Immature natural killer cell (primary cell): ENCODE measurements around the gene PSIP1. TPM values are rescaled to one million over a fixed set of nuclear protein-coding genes. Genes with fewer than 3 reads are reported as not detected.
A peak's percentile ranks its signal among the peaks of the same experiment; 100 is the strongest.
"Not testable (repeated sequence)": the region's sequence is repeated elsewhere in the genome, so short reads cannot be mapped to it uniquely, and the experiment has no call there.

Experiments used
- DNase-seq, 3 donors: peaks; one replicate each; pipeline ENCODE4 v3.0.0; 2022; ENCODE audit warnings: mixed read lengths in 1 of 3
- H3K27ac Mint-ChIP-seq, 6 donors: one replicate each; pipeline ENCODE4 v1.8.0; 2020; ENCODE audit warnings: mixed read lengths in 6 of 6, mild to moderate bottlenecking in 5 of 6, inconsistent platforms in 4 of 6, moderate library complexity in 3 of 6
- H3K27me3 Mint-ChIP-seq, 3 donors: one replicate each; pipeline ENCODE4 v1.8.0; 2020 to 2021; ENCODE audit warnings: low read depth in 3 of 3, mild to moderate bottlenecking in 3 of 3, mixed read lengths in 3 of 3, moderate library complexity in 3 of 3, inconsistent platforms in 1 of 3
- H3K36me3 Mint-ChIP-seq, 3 donors: one replicate each; pipeline ENCODE4 v1.8.0; 2020; ENCODE audit warnings: mixed read lengths in 3 of 3, inconsistent platforms in 2 of 3, mild to moderate bottlenecking in 2 of 3
- H3K4me1 Mint-ChIP-seq, 2 donors: one replicate each; pipeline ENCODE4 v1.8.0; 2020; ENCODE audit warnings: inconsistent platforms in 2 of 2, mild to moderate bottlenecking in 2 of 2, mixed read lengths in 2 of 2, moderate library complexity in 1 of 2
- H3K4me3 Mint-ChIP-seq, 5 donors: one replicate each; pipeline ENCODE4 v1.8.0; 2020; ENCODE audit warnings: mild to moderate bottlenecking in 5 of 5, mixed read lengths in 5 of 5, inconsistent platforms in 3 of 5, moderate library complexity in 3 of 5
- H3K9me3 Mint-ChIP-seq, 6 donors: one replicate each; pipeline ENCODE4 v1.8.0; 2020; ENCODE audit warnings: mild to moderate bottlenecking in 6 of 6, mixed read lengths in 6 of 6, inconsistent platforms in 4 of 6, moderate library complexity in 3 of 6
- polyA plus RNA-seq, 3 donors: library from polyadenylated mRNA; unstranded; fragments of 300-500 nt; fragmentation: Illumina TruSeq; gene quantifications; one replicate each; pipeline ENCODE4 v1.2.3, GENCODE V29; 2021

Gene PSIP1
- polyA plus RNA-seq, result 10 to 100 TPM; 26.7 to 73.0 (median 64.8) TPM

GRCh38 chr9:15510789-15511575 lies at the start of gene PSIP1:
PSIP1 (minus strand) TSS chr9:15510970; CDS start chr9:15510188, 782 bp downstream.
- H3K4me3 Mint-ChIP-seq, result peak within 1 kb of the TSS; percentile 92 to 98 (median 95)

GRCh38 chr9:15553528-15553898 lies 42.7 kb upstream of the PSIP1 start:
- no peaks in the 10 kb centered on the region for H3K9me3 Mint-ChIP-seq
- no peak for DNase-seq
- H3K27me3 Mint-ChIP-seq, result peaks cover 10 to 19% (median 17%) of the 10 kb centered on the region in 3 donors

More at GRCh38 chr9:15510789-15511575, at the start of gene PSIP1:
- H3K36me3 Mint-ChIP-seq, result peaks cover 0 to 15% (median 4%) of the 10 kb centered on the region in 3 donors
- DNase-seq, result peak; percentile 91 to 93 (median 93)
- H3K9me3 Mint-ChIP-seq, result peaks cover 0 to 1% (median 0%) of the 10 kb centered on the region in 6 donors
- peaks cover 30 to 46% of the 10 kb centered on the region in 2 donors for H3K4me1 Mint-ChIP-seq
- H3K27ac Mint-ChIP-seq, result peak within 1 kb of the TSS; percentile 95 to 99 (median 99)
- H3K27me3 Mint-ChIP-seq, result peaks cover 11 to 17% (median 17%) of the 10 kb centered on the region in 3 donors

GRCh38 chr9:15552636-15553527 lies 42.1 kb upstream of the PSIP1 start, which contains the start of gene CCDC171:
CCDC171 (plus strand) TSS chr9:15553043; CDS start chr9:15564089, 11,046 bp downstream.
- Mint-ChIP-seq H3K27ac (peak within 1 kb of the TSS; percentile 40 to 94 (median 70)), H3K27me3 (peaks cover 10 to 17% (median 17%) of the 10 kb centered on the region in 3 donors), H3K4me1 (peaks cover 22 to 25% of the 10 kb centered on the region in 2 donors), H3K4me3 (peak within 1 kb of the TSS; percentile 92 to 95 (median 92)), H3K36me3 (no peaks in the 10 kb centered on the region), H3K9me3 (no peaks in the 10 kb centered on the region)
- peak; percentile 85 to 88 (median 87) for DNase-seq

More at GRCh38 chr9:15553528-15553898, 42.7 kb upstream of the PSIP1 start:
- Mint-ChIP-seq H3K4me1 (peaks cover 22 to 25% of the 10 kb centered on the region in 2 donors), H3K4me3 (peak overlapping the region; percentile 92 to 95 (median 92)), H3K36me3 (no peaks in the 10 kb centered on the region), H3K27ac (peak overlapping the region in 4 of 6 donors; percentile 35 to 79 (median 62))

- Mint-ChIP-seq H3K9me3 (no peaks in the 10 kb centered on the region), H3K4me3 (no peak overlapping the region), H3K27me3 (peaks cover 10 to 22% (median 17%) of the 10 kb centered on the region in 3 donors), H3K36me3 (no peaks in the 10 kb centered on the region), H3K4me1 (peaks cover 22 to 25% of the 10 kb centered on the region in 2 donors), H3K27ac (no peak overlapping the region)
- no peak for DNase-seq
These were observed 38.8 kb upstream of the PSIP1 start for GRCh38 chr9:15549611-15550010.

GRCh38 chr9:15543047-15543813 lies 32.5 kb upstream of the PSIP1 start:
- peaks cover 0 to 7% (median 0%) of the 10 kb centered on the region in 3 donors for H3K27me3 Mint-ChIP-seq
- H3K4me3 Mint-ChIP-seq, result no peak overlapping the region
- H3K4me1 Mint-ChIP-seq, result no peaks in the 10 kb centered on the region
- no peak overlapping the region for H3K27ac Mint-ChIP-seq
- no peaks in the 10 kb centered on the region for H3K9me3 Mint-ChIP-seq
- DNase-seq, result no peak
- H3K36me3 Mint-ChIP-seq, result no peaks in the 10 kb centered on the region

- Mint-ChIP-seq H3K4me3 (no peak overlapping the region), H3K4me1 (no peaks in the 10 kb centered on the region), H3K27me3 (peaks cover 0 to 7% (median 0%) of the 10 kb centered on the region in 3 donors), H3K9me3 (no peaks in the 10 kb centered on the region), H3K36me3 (no peaks in the 10 kb centered on the region), H3K27ac (no peak overlapping the region)
- DNase-seq, result no peak
These were observed 31.9 kb upstream of the PSIP1 start for GRCh38 chr9:15542624-15543023.

- no peaks in the 10 kb centered on the region for H3K36me3 Mint-ChIP-seq
- no peak for DNase-seq
- peaks cover 0 to 7% (median 0%) of the 10 kb centered on the region in 3 donors for H3K27me3 Mint-ChIP-seq
- H3K9me3 Mint-ChIP-seq, result no peaks in the 10 kb centered on the region
- H3K27ac Mint-ChIP-seq, result no peak overlapping the region
- no peaks in the 10 kb centered on the region for H3K4me1 Mint-ChIP-seq
- no peak overlapping the region for H3K4me3 Mint-ChIP-seq
These were observed 31.1 kb upstream of the PSIP1 start for GRCh38 chr9:15541872-15542271.

GRCh38 chr9:15531380-15531779 lies 20.6 kb upstream of the PSIP1 start:
- H3K27me3 Mint-ChIP-seq, result no peaks in the 10 kb centered on the region
- no peaks in the 10 kb centered on the region for H3K36me3 Mint-ChIP-seq
- no peak for DNase-seq
- H3K4me3 Mint-ChIP-seq, result no peak overlapping the region
- H3K9me3 Mint-ChIP-seq, result no peaks in the 10 kb centered on the region
- H3K27ac Mint-ChIP-seq, result no peak overlapping the region
- H3K4me1 Mint-ChIP-seq, result peaks cover 0 to 6% of the 10 kb centered on the region in 2 donors

- peaks cover 0 to 2% (median 0%) of the 10 kb centered on the region in 3 donors for H3K27me3 Mint-ChIP-seq
- no peaks in the 10 kb centered on the region for H3K9me3 Mint-ChIP-seq
- H3K4me3 Mint-ChIP-seq, result no peak overlapping the region
- no peak overlapping the region for H3K27ac Mint-ChIP-seq
- peaks cover 0 to 6% of the 10 kb centered on the region in 2 donors for H3K4me1 Mint-ChIP-seq
- no peaks in the 10 kb centered on the region for H3K36me3 Mint-ChIP-seq
- DNase-seq, result no peak
These were observed 19.0 kb upstream of the PSIP1 start for GRCh38 chr9:15529566-15530324.

GRCh38 chr9:15527035-15527434 lies 16.3 kb upstream of the PSIP1 start:
- not testable (repeated sequence) for H3K27ac Mint-ChIP-seq, H3K27me3 Mint-ChIP-seq, H3K36me3 Mint-ChIP-seq, H3K4me1 Mint-ChIP-seq, H3K4me3 Mint-ChIP-seq, DNase-seq, H3K9me3 Mint-ChIP-seq

- H3K4me1 Mint-ChIP-seq, result peaks cover 0 to 6% of the 10 kb centered on the region in 2 donors
- no peaks in the 10 kb centered on the region for H3K9me3 Mint-ChIP-seq
- no peak for DNase-seq
- no peak overlapping the region for H3K27ac Mint-ChIP-seq
- H3K27me3 Mint-ChIP-seq, result peaks cover 0 to 5% (median 4%) of the 10 kb centered on the region in 3 donors
- no peaks in the 10 kb centered on the region for H3K36me3 Mint-ChIP-seq
- H3K4me3 Mint-ChIP-seq, result no peak overlapping the region
These were observed 15.2 kb upstream of the PSIP1 start for GRCh38 chr9:15525958-15526357.

- no peak for DNase-seq
- H3K4me1 Mint-ChIP-seq, result peaks cover 0 to 4% of the 10 kb centered on the region in 2 donors
- no peaks in the 10 kb centered on the region for H3K36me3 Mint-ChIP-seq
- no peak overlapping the region for H3K4me3 Mint-ChIP-seq
- H3K27me3 Mint-ChIP-seq, result peaks cover 0 to 8% (median 4%) of the 10 kb centered on the region in 3 donors
- no peaks in the 10 kb centered on the region for H3K9me3 Mint-ChIP-seq
- H3K27ac Mint-ChIP-seq, result no peak overlapping the region
These were observed 14.2 kb upstream of the PSIP1 start for GRCh38 chr9:15524845-15525455.
